ENCODE measurements around the gene USP32. TPM values are rescaled to one million over a fixed set of nuclear protein-coding genes. Genes with fewer than 3 reads are reported as not detected.
A peak's percentile ranks its signal among the peaks of the same experiment; 100 is the strongest.
"Not testable (repeated sequence)": the region's sequence is repeated elsewhere in the genome, so short reads cannot be mapped to it uniquely, and the experiment has no call there.

The USP32 gene
- polyA plus RNA-seq, 5 donors = 28.0 to 41.0 (median 34.7) TPM

GRCh38 chr17:60412701-60413100 is 20.8 kb upstream of the USP32 start:
- DNase-seq = no peak

DNA sequence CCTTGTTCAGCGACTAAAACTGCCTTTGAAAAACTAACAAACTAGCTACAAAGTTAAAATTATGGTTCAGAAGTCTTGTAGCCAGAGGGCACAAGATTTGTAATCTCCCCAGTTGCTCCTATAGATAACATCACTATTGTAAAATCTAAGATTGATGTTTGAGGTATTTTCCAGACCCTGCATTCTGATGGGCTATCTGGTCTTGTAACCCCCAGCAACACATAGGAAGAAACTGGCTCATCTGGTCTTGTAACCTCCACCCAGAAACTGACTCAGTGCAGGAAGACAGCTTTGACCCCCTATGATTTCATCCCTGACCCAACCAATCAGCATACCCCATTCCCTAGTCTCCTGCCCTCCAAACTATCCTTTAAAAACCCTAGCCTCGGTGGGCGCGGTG is 18.1 kb upstream of the USP32 start:
- DNase-seq = no peak

- DNase-seq = no peak
Measured at GRCh38 chr17:60406887-60407286, 15.0 kb upstream of the USP32 start.

DNA sequence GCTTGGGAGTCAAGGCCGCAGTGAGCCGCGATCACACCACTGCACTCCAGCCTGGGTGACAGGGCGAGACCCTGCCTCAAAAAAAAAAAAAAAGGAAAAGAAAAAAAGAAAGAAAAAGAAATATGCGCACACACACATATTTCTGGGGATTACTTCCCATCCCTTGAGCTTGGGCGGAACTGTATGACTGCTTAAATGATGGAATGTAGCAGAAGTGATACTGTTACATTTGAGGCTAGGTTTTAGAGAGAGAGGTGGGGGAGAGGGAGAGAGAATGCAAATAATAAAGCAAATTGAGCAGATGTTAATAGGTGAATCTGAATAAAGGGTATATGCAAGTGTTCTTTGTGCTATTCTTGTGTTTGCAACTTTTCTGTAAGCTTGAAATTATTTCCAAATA is 12.0 kb upstream of the USP32 start:
- no peak for DNase-seq

DNA sequence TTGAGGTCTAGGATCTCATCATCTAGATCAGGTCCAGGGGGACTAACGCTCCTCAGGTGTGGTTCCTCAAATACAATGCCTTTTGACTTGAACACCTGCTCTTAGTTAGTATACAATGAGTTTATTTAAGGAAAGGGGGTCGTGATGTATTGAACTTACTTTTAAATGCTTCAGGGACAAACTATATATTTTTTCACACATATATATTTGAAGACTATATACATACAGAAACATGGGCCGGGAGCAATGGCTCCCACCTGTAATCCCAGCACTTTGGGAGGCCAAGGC is 11.5 kb upstream of the USP32 start:
- DNase-seq = no peak

DNA sequence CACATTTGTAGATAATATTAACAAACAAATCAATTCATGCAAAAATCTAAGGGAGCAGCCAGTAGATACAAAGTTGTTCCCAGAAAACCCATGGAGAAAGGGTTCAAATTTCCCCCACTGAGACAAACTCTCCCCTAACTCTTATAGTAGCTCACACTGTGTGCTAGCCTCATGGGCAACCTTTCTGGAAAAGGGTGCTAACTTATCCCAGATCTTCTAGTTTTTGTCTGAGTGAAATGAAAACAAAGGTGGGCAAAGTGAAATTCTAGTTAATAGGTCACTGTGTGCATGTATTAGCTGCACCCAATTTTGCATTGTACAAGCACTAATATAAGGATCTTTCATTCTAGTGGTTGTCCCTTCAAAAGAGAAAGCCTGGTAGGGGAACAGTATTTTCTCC is 9.9 kb upstream of the USP32 start:
- DNase-seq = no peak

DNA sequence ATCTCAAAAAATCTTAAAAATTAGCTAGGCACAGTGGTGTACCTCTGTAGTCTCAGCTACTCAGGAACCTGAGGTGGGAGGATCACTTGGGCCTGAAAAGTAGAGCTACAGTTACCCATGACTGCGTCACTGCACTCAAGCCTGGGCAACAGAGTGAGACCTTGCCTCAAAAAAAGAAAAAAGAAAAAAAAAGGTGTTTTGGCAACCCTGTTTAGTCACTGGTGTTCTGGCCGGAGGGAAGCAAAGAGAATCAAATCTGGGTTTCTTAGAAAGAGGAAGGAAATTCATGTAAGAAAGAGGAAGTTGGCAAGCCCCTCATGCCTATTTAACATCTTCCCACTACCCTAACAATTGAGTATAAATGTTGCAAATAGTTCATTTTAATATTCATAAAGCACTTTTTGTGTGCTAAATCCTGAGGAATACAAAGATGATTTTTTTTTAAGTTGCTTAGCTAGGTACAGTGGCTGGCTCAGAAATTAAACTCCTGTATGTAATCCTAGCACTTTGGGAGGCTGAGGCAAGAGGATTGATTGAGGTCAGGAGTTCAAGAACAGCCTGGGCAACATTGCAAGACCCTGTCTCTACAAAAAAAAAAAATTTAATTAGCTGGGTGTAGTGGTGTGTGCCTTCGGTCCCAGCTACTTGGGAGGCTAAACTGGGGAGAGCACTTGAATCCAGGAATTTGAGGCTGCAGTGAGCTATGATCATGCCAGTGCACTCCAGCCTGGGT is 6.5 kb upstream of the USP32 start:
- no peak for DNase-seq

- no peak for DNase-seq
Measured at GRCh38 chr17:60396412-60396811, 4.5 kb upstream of the USP32 start.

DNA sequence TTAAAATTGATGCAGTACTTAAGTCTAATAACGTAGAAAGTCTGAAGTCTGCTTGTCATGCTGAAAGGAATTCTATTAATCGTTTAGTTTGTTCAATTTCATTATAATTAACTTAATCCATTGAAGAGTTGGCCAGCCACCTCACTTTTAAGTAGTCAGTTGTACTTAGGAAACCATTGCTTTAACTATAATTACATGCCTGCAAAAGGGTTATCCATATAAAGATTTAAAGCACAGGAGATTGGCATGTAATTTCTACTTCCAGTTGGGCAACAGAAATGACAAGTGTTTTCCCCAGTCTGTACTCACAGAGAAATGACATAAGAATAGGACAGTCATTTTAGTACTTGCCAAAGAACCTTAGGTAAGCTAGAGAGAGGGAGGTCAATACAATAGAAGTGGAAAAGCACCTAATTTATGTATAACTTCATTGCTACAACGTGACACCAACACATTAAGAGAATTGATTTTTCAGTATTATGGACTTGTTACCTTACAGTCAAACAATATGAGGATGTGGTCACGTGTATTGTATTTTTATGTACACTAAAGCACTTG is 3.7 kb upstream of the USP32 start:
- no peak for DNase-seq

DNA sequence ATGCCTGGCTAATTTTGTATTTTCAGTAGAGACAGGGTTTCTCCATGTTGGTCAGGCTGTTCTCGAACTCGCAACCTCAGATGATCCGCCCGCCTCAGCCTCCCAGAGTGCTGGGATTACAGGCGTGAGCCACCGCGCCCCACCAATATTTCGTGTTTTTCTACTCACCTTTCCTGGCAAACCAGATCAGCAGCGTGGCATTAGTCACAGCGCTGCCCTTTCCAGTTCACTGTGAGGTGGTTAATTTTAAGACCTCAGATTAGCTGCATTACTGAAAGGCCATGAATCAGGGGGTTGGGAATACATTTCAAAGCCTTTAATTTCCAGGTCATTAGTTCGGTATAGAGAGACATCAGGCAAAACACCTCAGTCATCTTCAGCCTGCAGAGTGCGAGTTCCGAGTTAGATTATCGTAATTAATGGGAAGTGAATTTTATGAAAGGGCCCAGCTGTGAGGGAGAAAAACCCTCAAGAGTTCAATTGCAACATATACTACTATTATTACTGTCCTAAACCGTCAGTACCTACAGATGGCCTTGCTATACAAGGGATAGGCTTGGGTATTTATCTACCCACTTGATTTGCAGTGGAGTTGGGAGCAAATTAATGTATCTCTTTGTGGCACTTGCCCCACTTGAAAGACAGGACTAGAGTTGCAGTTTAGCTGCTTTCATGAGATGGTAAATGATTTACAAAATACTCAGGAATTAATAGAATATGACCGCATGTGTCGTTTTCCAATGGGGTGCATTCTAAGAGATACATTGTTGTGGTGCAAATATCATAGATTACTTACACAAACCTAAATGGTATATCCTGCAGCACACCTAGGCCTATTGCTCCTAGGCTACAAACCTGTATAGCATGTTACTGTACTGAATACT is 2.1 kb upstream of the USP32 start:
- DNase-seq = no peak

DNA sequence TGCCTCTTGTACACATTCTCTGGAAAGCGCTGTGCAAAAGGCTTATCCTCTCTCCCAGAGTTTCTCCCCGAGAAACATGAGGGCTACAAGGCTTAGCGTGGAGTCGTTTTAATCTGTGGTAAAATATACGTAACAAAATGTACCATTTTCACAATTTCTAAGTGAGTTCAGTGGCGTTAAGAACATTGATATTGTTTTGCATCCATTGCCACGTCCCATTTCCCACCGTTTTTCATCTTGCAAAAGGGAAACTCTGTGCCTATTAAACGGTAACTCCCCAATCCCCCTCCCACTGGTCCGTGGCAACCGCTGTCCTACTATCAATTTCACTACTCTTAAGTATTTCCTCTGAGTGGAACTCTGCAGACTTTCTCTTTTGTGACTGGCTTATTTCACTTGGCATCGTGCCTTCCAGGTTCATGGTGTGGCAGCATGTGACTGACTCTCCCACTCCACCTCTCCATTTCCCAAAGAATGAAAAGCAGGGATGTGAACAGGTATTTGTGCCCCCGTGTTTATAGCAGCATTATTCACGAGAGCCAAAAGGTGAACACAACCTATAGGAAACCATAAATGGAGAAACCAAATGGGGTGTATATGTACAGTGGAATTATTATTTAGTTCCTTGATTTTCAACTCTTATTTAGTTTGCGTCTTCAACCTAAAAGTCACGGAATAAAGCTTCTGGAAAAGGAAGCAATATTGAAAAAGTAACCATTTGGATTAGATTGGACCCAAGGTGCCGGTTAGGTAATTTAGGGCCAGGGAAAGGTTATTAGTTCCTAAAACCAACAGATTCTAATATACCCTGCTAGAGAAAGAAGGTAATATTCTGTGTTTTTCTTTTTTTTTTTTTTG is 1.1 kb upstream of the USP32 start:
- DNase-seq = peak; percentile 45

DNA sequence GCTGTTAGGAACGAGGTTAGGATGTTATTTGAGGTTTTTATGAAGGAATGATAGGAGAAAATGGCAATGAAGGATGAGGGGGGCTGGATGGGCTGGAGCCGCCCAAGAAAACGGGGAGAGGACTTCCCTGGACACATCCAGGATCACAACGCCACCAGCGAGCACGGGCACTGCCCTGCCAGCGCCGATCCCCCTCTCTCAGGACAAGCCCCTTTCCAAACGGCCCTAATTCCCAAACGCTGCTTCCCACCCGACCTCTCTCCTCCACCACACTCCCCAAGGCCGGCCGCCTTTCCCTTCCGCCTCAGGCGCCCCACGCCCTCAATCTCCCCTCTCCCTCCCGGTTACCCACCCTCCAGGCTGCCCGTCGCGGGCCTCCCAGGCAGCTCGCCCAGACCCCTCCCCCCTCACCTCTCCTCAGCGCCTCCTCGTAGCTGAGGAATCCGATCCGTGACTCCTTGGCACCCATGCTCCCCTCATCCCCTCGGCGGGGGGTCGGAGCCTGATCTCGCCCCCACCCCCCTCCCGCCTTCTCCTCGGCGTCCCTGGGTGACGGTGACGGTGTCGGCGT is 377 bp downstream of the USP32 start:
- peak in 1 of 2 donors; percentile 13 for DNase-seq

- peak; percentile 28 to 36 for DNase-seq
Measured at GRCh38 chr17:60390925-60391470, 935 bp downstream of the USP32 start.

DNA sequence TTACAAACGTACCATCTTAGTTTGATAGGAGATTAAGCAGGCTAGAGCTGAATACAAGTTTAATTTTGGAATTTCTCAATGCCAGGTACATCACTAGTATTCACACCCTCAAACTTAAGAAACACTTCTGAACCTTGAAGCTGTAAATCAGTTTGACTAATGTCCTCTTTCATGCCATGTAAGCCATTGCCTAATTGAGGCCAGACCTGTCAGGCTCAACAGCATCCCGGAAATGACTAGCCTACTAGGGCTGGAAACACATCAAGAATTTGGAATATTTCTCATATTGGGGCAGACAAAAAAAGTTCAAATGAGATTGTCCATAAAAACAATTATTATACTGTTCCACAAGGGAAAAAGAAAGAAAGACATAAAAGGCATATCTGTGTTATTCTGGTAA is 1.7 kb downstream of the USP32 start:
- no peak for DNase-seq

DNA sequence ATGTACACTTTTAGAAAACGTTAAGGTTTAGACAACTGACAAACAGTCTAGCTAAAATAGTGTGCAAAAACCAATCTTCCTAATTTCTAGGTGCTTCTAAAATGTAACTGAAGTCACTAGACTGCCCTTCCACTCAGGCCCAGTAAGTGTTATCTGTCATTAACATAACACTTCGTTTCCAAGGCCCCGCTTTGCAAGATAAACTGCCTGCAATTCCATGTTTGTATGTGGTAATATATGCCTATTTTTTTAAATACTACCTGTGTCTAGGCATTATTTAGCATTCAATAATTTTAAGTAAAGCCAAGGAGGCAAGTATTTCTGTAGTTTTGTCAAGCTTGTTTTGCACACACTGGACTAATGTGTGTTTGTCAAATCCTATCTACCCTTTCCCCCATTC is 3.2 kb downstream of the USP32 start:
- DNase-seq = no peak

- no peak for DNase-seq
Measured at GRCh38 chr17:60387666-60388065, 4.3 kb downstream of the USP32 start.

DNA sequence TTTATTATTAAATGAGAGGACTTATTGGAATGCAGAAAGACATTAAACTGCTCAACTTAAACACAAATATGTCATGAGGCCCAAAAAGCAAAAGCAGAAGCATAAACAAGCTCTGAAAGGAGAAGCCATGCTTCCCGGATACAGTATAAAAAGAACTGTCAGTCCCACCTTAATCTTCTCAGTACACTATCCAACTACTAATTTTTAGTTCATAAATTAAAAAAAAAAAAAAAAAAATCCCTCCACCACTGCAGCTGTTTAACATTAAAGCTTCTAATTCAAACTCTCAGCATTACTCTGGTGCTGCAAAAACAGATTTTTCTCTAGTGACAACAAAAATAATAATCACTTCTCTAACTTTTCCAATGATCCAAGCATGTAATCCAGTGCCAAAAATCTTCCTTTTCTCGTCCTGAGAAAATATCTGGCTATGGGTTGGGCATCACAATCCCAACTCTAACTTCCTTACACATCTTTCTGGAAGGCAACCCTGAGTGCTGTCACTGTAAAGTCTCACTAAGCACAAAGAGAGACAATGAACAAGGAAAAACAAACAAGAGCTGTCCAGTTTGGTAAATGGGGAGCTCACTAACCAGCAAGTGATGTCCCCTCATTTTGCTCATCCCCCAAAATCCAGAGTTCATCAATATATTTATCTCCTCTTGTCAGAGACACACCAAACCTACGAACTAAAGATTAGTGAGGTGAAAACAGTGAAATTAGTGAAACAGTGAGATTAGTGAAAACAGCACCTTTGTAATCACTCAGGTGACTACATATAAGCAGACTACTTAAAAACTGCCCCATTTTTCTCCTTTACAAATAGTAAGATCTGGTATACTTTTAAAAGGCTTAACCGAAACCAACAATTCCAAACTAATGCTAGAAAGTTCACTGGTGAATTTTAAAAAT is 5.5 kb downstream of the USP32 start:
- DNase-seq = no peak

GRCh38 chr17:60384921-60385320 is 7.0 kb downstream of the USP32 start:
- DNase-seq = not testable (repeated sequence)

DNA sequence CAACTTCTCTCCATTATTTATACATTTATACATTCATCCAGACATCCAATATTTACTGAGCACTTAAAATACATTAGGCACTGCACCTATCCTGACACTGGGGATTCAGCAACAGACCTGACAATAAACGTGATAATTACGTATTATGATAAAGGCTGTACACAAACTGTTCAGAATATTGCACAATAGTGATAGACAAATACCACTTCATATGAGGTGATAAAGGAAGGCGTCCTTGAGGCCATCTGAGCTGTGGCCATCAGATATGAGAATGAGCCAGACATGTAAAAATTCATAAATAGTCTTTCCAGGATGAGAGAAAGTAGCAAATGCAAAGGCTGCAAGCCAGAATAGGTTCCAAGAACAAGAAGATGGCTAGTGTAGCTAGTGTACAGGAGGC is 8.6 kb downstream of the USP32 start:
- DNase-seq = no peak

- DNase-seq = no peak
Measured at GRCh38 chr17:60381958-60382357, 10.0 kb downstream of the USP32 start.
